ENCODE results near the gene MSRB1. TPM values are rescaled to one million over a fixed set of nuclear protein-coding genes. Genes with fewer than 3 reads are reported as not detected.
A peak's percentile ranks its signal among the peaks of the same experiment; 100 is the strongest.

The MSRB1 gene
- 10 to 100 TPM; 63.0 to 70.1 (median 65.2) TPM for polyA plus RNA-seq (ENCODE audit: insufficient read length in 3 of 3)

- peak; percentile 92 to 98 (median 98) for DNase-seq (ENCODE audit: low read depth in 3 of 3, low spot score in 2 of 3)
These were observed at the start of gene MSRB1 for GRCh38 chr16:1942810-1943726. Gene MSRB1, minus strand, starts transcription at chr16:1943199. Its CDS starts 43 bp downstream, at chr16:1943156.

GRCh38 chr16:1991948-1992703, 49.1 kb upstream of the MSRB1 start:
- DNase-seq (ENCODE audit: low read depth in 3 of 3, low spot score in 2 of 3): peak in 1 of 3 donors; percentile 64

GRCh38 chr16:1991588-1991947, 48.6 kb upstream of the MSRB1 start:
- no peak for DNase-seq (ENCODE audit: low read depth in 3 of 3, low spot score in 2 of 3)

GRCh38 chr16:1991135-1991551, 48.1 kb upstream of the MSRB1 start:
- no peak for DNase-seq (ENCODE audit: low read depth in 3 of 3, low spot score in 2 of 3)

- no peak for DNase-seq (ENCODE audit: low read depth in 3 of 3, low spot score in 2 of 3)
These were observed 47.5 kb upstream of the MSRB1 start for GRCh38 chr16:1990351-1991134.

- DNase-seq (ENCODE audit: low read depth in 3 of 3, low spot score in 2 of 3): no peak
These were observed 47.0 kb upstream of the MSRB1 start for GRCh38 chr16:1990101-1990350.

- DNase-seq (ENCODE audit: low read depth in 3 of 3, low spot score in 2 of 3): no peak
These were observed 46.5 kb upstream of the MSRB1 start, which contains the start of gene SYNGR3 for GRCh38 chr16:1989209-1990100. Gene SYNGR3, plus strand, starts transcription at chr16:1989970. Its CDS starts 133 bp downstream, at chr16:1990103.

- DNase-seq (ENCODE audit: low read depth in 3 of 3, low spot score in 2 of 3): no peak
These were observed 44.2 kb upstream of the MSRB1 start for GRCh38 chr16:1987198-1987597.

- no peak for DNase-seq (ENCODE audit: low read depth in 3 of 3, low spot score in 2 of 3)
These were observed 42.6 kb upstream of the MSRB1 start for GRCh38 chr16:1985466-1986150.

GRCh38 chr16:1984347-1985225, 41.6 kb upstream of the MSRB1 start:
- DNase-seq (ENCODE audit: low read depth in 3 of 3, low spot score in 2 of 3): no peak

GRCh38 chr16:1983544-1984346, 40.7 kb upstream of the MSRB1 start, which contains the start of gene GFER:
Gene GFER, plus strand, starts transcription at chr16:1984193. Its CDS starts 26 bp downstream, at chr16:1984219.
- DNase-seq (ENCODE audit: low read depth in 3 of 3, low spot score in 2 of 3): peak in 2 of 3 donors; percentile 79 to 82

- no peak for DNase-seq (ENCODE audit: low read depth in 3 of 3, low spot score in 2 of 3)
These were observed 40.1 kb upstream of the MSRB1 start for GRCh38 chr16:1982991-1983543.

- DNase-seq (ENCODE audit: low read depth in 3 of 3, low spot score in 2 of 3): no peak
These were observed 39.0 kb upstream of the MSRB1 start for GRCh38 chr16:1982013-1982433.

- DNase-seq (ENCODE audit: low read depth in 3 of 3, low spot score in 2 of 3): no peak
These were observed 38.4 kb upstream of the MSRB1 start, which contains the start of gene NOXO1 for GRCh38 chr16:1981398-1981836. Gene NOXO1, minus strand, starts transcription at chr16:1981469. Its CDS starts 290 bp downstream, at chr16:1981179.

GRCh38 chr16:1980770-1981087, 37.7 kb upstream of the MSRB1 start:
- no peak for DNase-seq (ENCODE audit: low read depth in 3 of 3, low spot score in 2 of 3)

GRCh38 chr16:1980030-1980769, 37.2 kb upstream of the MSRB1 start:
- DNase-seq (ENCODE audit: low read depth in 3 of 3, low spot score in 2 of 3): no peak
